ENCODE data around the gene TWNK.
A peak's percentile ranks its signal among the peaks of the same experiment; 100 is the strongest.

The TWNK gene

GRCh38 chr10:101013365-101013825 is 26.1 kb downstream of the TWNK start:
- DNase-seq: no peak

- peak; percentile 9 for DNase-seq
Observed at GRCh38 chr10:101014230-101014884, 27.0 kb downstream of the TWNK start.

- DNase-seq: no peak
Observed at GRCh38 chr10:101014966-101015581, 27.7 kb downstream of the TWNK start.

- DNase-seq: no peak
Observed at GRCh38 chr10:101015582-101015973, 28.2 kb downstream of the TWNK start.

- DNase-seq: no peak
Observed at GRCh38 chr10:101016814-101017213, 29.5 kb downstream of the TWNK start.

- DNase-seq: no peak
Observed at GRCh38 chr10:101018118-101018599, 30.8 kb downstream of the TWNK start.

- peak; percentile 46 for DNase-seq
Observed at GRCh38 chr10:101018600-101019439, 31.5 kb downstream of the TWNK start.

- DNase-seq: no peak
Observed at GRCh38 chr10:101019440-101019703, 32.0 kb downstream of the TWNK start.

- DNase-seq: no peak
Observed at GRCh38 chr10:101020427-101021075, 33.2 kb downstream of the TWNK start.

- DNase-seq: no peak
Observed at GRCh38 chr10:101021239-101021638, 33.9 kb downstream of the TWNK start.

- DNase-seq: no peak
Observed at GRCh38 chr10:101021692-101022251, 34.4 kb downstream of the TWNK start.

GRCh38 chr10:101022967-101023705 is 35.8 kb downstream of the TWNK start:
- no peak for DNase-seq

- DNase-seq: no peak
Observed at GRCh38 chr10:101027106-101027720, 39.9 kb downstream of the TWNK start.

- no peak for DNase-seq
Observed at GRCh38 chr10:101028446-101029337, 41.3 kb downstream of the TWNK start.

- no peak for DNase-seq
Observed at GRCh38 chr10:101029520-101030295, 42.4 kb downstream of the TWNK start.

GRCh38 chr10:101030496-101031127 is 43.3 kb downstream of the TWNK start:
- DNase-seq: no peak

GRCh38 chr10:101031128-101031795 is 43.9 kb downstream of the TWNK start, which contains the start of the genes PDZD7 and SFXN3:
TSS of gene PDZD7 (minus strand) at chr10:101031129. CDS start at chr10:101030219, 910 bp downstream.
TSS of gene SFXN3 (plus strand) at chr10:101031234. CDS start at chr10:101034695, 3,461 bp downstream.
- DNase-seq: peak; percentile 66

- peak; percentile 19 for DNase-seq
Observed at GRCh38 chr10:101031796-101032636, 44.7 kb downstream of the TWNK start.

All from NCI-H526 treated with DMSO at 0.1 percent for 48 hours (cell line).